H9 (cell line): ENCODE data around the gene HAND2. TPM values are rescaled to one million over a fixed set of nuclear protein-coding genes. Genes with fewer than 3 reads are reported as not detected.

Source experiments
- DNase-seq: peaks from one replicate; pipeline ENCODE4 v3.0.0-alpha.2; 2017
- H2AFZ ChIP-seq: one replicate; pipeline ENCODE4 v1.6.1; 2013; ENCODE audit warnings: mild to moderate bottlenecking, low read length, control low read depth, moderate library complexity
- H2AK5ac ChIP-seq: 2 replicates; pipeline ENCODE4 v1.6.1; 2013; ENCODE audit warnings: low read length, control low read depth, mixed read lengths; ENCODE audit not compliant: insufficient read length
- H2BK120ac ChIP-seq: one replicate; pipeline ENCODE4 v1.6.1; 2013; ENCODE audit warnings: low read depth, mild to moderate bottlenecking, low read length, control low read depth, inconsistent platforms; ENCODE audit not compliant: poor library complexity, severe bottlenecking
- H2BK12ac ChIP-seq: 2 replicates; pipeline ENCODE4 v1.6.1; 2013; ENCODE audit warnings: low read length, control low read depth, mixed read lengths, low read depth; ENCODE audit not compliant: insufficient read length
- H2BK15ac ChIP-seq: 2 replicates; pipeline ENCODE4 v1.6.1; 2013; ENCODE audit warnings: low read depth, low read length, control low read depth
- H2BK20ac ChIP-seq: one replicate; pipeline ENCODE4 v1.6.1; 2013; ENCODE audit warnings: low read depth, mild to moderate bottlenecking, low read length, control low read depth, inconsistent platforms; ENCODE audit not compliant: poor library complexity, severe bottlenecking
- H2BK5ac ChIP-seq: 2 replicates; pipeline ENCODE4 v1.6.1; 2013; ENCODE audit warnings: low read length, control low read depth, mixed read lengths; ENCODE audit not compliant: insufficient read length
- H3K14ac ChIP-seq: 2 replicates; pipeline ENCODE4 v1.6.1; 2013; ENCODE audit warnings: low read length, control low read depth; ENCODE audit not compliant: insufficient read depth
- H3K18ac ChIP-seq: 2 replicates; pipeline ENCODE4 v1.6.1; 2013; ENCODE audit warnings: low read depth, mild to moderate bottlenecking, mixed read lengths, low read length, control low read depth; ENCODE audit not compliant: insufficient read length
- H3K23ac ChIP-seq: 2 replicates; pipeline ENCODE4 v1.6.1; 2013; ENCODE audit warnings: low read length, control low read depth, mixed read lengths, low read depth; ENCODE audit not compliant: insufficient read length
- H3K23me2 ChIP-seq: 2 replicates; pipeline ENCODE4 v1.6.1; 2013; ENCODE audit warnings: low read depth, mild to moderate bottlenecking, mixed read lengths, low read length, control low read depth; ENCODE audit not compliant: insufficient read length, poor library complexity, severe bottlenecking
- H3K27ac ChIP-seq: 2 replicates; pipeline ENCODE4 v1.5.1; 2013; ENCODE audit warnings: low read length, control low read depth, mixed read lengths, low read depth; ENCODE audit not compliant: insufficient read length
- H3K27me3 ChIP-seq: 2 replicates; pipeline ENCODE4 v1.6.1; 2013; ENCODE audit warnings: low read length, control low read depth, inconsistent platforms; ENCODE audit not compliant: insufficient read depth
- H3K4ac ChIP-seq: 2 replicates; pipeline ENCODE4 v1.6.1; 2013; ENCODE audit warnings: low read depth, mild to moderate bottlenecking, control low read depth, inconsistent platforms, low read length, moderate library complexity
- H3K4me1 ChIP-seq: 2 replicates; pipeline ENCODE4 v1.6.1; 2013; ENCODE audit warnings: low read length, control low read depth, inconsistent platforms; ENCODE audit not compliant: insufficient read depth
- H3K4me2 ChIP-seq: 2 replicates; pipeline ENCODE4 v1.6.1; 2013; ENCODE audit warnings: low read length, control low read depth, mixed read lengths; ENCODE audit not compliant: insufficient read length, insufficient read depth
- H3K56ac ChIP-seq: 2 replicates; pipeline ENCODE4 v1.6.1; 2013; ENCODE audit warnings: low read depth, mild to moderate bottlenecking, mixed read lengths, low read length, control low read depth; ENCODE audit not compliant: insufficient read length
- H3K79me1 ChIP-seq: 2 replicates; pipeline ENCODE4 v1.6.1; 2013; ENCODE audit warnings: low read depth, mild to moderate bottlenecking, moderate library complexity, low read length, control low read depth, inconsistent platforms; ENCODE audit not compliant: insufficient read depth, poor library complexity, severe bottlenecking
- H3K79me2 ChIP-seq: 2 replicates; pipeline ENCODE4 v1.6.1; 2013; ENCODE audit warnings: low read length, control low read depth, inconsistent platforms; ENCODE audit not compliant: insufficient read depth
- H3K9ac ChIP-seq: 2 replicates; pipeline ENCODE4 v1.6.1; 2013; ENCODE audit warnings: low read length, control low read depth, mixed read lengths; ENCODE audit not compliant: insufficient read length; ENCODE audit errors: extremely low read depth
- H3K9me3 ChIP-seq: one replicate; pipeline ENCODE4 v1.6.1; 2013; ENCODE audit warnings: low read depth, low read length, inconsistent platforms; ENCODE audit not compliant: control insufficient read depth
- H3T11ph ChIP-seq: one replicate; pipeline ENCODE4 v1.6.1; 2013; ENCODE audit warnings: mild to moderate bottlenecking, low read length, control low read depth, inconsistent platforms
- H4K20me1 ChIP-seq: one replicate; pipeline ENCODE4 v1.6.1; 2013; ENCODE audit not compliant: control insufficient read depth, insufficient read length, insufficient read depth
- H4K5ac ChIP-seq: 2 replicates; pipeline ENCODE4 v1.6.1; 2013; ENCODE audit warnings: low read depth, mild to moderate bottlenecking, mixed read lengths, low read length, control low read depth; ENCODE audit not compliant: insufficient read length
- H4K8ac ChIP-seq: replicated peaks from 2 replicates; pipeline ENCODE4 v1.6.1; 2013; ENCODE audit warnings: low read length, control low read depth, mixed read lengths, low read depth; ENCODE audit not compliant: insufficient read length
- H4K91ac ChIP-seq: 2 replicates; pipeline ENCODE4 v1.6.1; 2013; ENCODE audit warnings: low read depth, mild to moderate bottlenecking, moderate library complexity, mixed read lengths, low read length, control low read depth; ENCODE audit not compliant: insufficient read length
- H3K27ac Mint-ChIP-seq, 3 experiments: 2 replicates in 2 of 3; 3 replicates in 1 of 3; pipeline ENCODE4 v1.8.0; 2020 to 2021; ENCODE audit warnings: mixed read lengths in 3 of 3, mild to moderate bottlenecking in 1 of 3, moderate library complexity in 1 of 3
- H3K27me3 Mint-ChIP-seq: 2 replicates; pipeline ENCODE4 v1.8.0; 2021; ENCODE audit warnings: low read depth, mild to moderate bottlenecking, moderate library complexity, mixed read lengths
- H3K36me3 Mint-ChIP-seq, 3 experiments: 2 replicates in 2 of 3; 3 replicates in 1 of 3; pipeline ENCODE4 v1.8.0; 2020 to 2021; ENCODE audit warnings: low read depth in 3 of 3, mixed read lengths in 3 of 3; ENCODE audit not compliant: insufficient read depth in 1 of 3
- H3K4me1 Mint-ChIP-seq, 2 experiments: 2 replicates each; pipeline ENCODE4 v1.8.0; 2020; ENCODE audit warnings: mixed read lengths in 2 of 2
- H3K4me3 Mint-ChIP-seq, 2 experiments: 2 replicates in 1 of 2; 3 replicates in 1 of 2; pipeline ENCODE4 v1.8.0; 2020 to 2021; ENCODE audit warnings: mild to moderate bottlenecking in 2 of 2, mixed read lengths in 2 of 2, moderate library complexity in 1 of 2
- H3K9me3 Mint-ChIP-seq, 2 experiments: 2 replicates in 1 of 2; 3 replicates in 1 of 2; pipeline ENCODE4 v1.8.0; 2020; ENCODE audit warnings: mild to moderate bottlenecking in 2 of 2, mixed read lengths in 2 of 2, moderate library complexity in 1 of 2
- CTCF ChIP-seq: fragments of 200-600 bp; sonication (generic); conservative IDR thresholded peaks from 3 replicates; pipeline ENCODE4 v1.8.0; 2021; ENCODE audit warnings: antibody characterized with exemption, mild to moderate bottlenecking
- WGBS: extraction: QIAGEN DNeasy Blood & Tissue Kit; methylation state at CpG from one replicate; pipeline ENCODE4 v1.1.7; 2013; ENCODE audit warnings: missing lambda C conversion rate, low lambda C conversion rate, mixed read lengths; ENCODE audit not compliant: insufficient read length; ENCODE audit errors: extremely low coverage; 5-methylcytosine and 5-hydroxymethylcytosine counted together
- total RNA-seq: library from RNA; stranded (reverse); gene quantifications from 2 replicates; pipeline ENCODE4 v1.2.1, GENCODE V29; 2021

The HAND2 gene
- total RNA-seq, 1 experiment from 2014 or later = not detected

DNA sequence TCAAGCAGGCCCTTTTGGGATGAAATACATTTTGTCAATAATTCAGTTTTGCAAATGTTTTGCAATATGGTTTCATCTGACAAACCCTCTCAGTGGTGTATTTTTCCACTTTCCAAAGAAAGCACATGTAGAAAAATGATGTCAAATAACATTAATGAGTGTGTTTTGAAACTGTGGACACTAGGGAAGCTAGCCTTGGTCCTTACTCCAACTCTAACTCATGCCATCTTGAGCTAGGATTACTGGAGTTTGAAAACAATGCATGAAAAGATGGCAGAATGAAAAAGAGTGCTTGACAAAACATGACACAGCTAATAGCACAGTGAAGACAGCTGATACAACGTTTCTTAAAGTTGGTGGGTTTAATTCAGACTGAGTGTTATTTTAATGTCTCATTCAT is 41.4 kb downstream of the HAND2 start:
- Histone ChIP-seq H2AFZ (no peak overlapping the region), H3K14ac (no peak overlapping the region), H3K4me1 (no peaks in the 10 kb centered on the region; the same call in 1 of the 2 replicates), H3T11ph (no peak overlapping the region), H3K4me2 (no peak overlapping the region), H3K56ac (no peak overlapping the region), H3K79me1 (no peaks in the 10 kb centered on the region), H2BK12ac (no peak overlapping the region), H2BK15ac (no peak overlapping the region), H3K27me3 (peaks cover 4% of the 10 kb centered on the region; the same call in 1 of the 2 replicates), H4K91ac (no peak overlapping the region), H2BK120ac (no peak overlapping the region), H3K23me2 (no peaks in the 10 kb centered on the region), H3K27ac (no peak overlapping the region), H4K5ac (no peak overlapping the region), H2BK20ac (no peak overlapping the region), H2BK5ac (no peak overlapping the region), H3K9me3 (no peaks in the 10 kb centered on the region), H4K20me1 (no peaks in the 10 kb centered on the region), H3K79me2 (no peaks in the 10 kb centered on the region), H3K23ac (no peak overlapping the region), H2AK5ac (no peak overlapping the region), H3K18ac (no peak overlapping the region), H4K8ac (no peak overlapping the region), H3K9ac (no peak overlapping the region), H3K4ac (no peak overlapping the region)
- Mint-ChIP-seq H3K4me3 (no peak overlapping the region), H3K27ac (no peak overlapping the region), H3K36me3 (peaks cover 0 to 4% (median 4%) of the 10 kb centered on the region in 3 experiments; a peak in 2 of 7 replicates), H3K4me1 (peaks cover 27 to 31% of the 10 kb centered on the region in 2 experiments), H3K9me3 (0 out of 5 replicates have a peak, but pooled peaks cover 0 to 2% of the 10 kb centered on the region in 2 experiments), H3K27me3 (peaks cover 23% of the 10 kb centered on the region)
- no peak for DNase-seq
- no peak for TF ChIP-seq CTCF
- no CpG with 5 or more reads among the region's 1 CpG for WGBS
